ENCODE measurements around the gene PLA2G10. TPM values are rescaled to one million over a fixed set of nuclear protein-coding genes. Genes with fewer than 3 reads are reported as not detected.

The PLA2G10 gene
- total RNA-seq, 1 experiment from 2014 or later, result 0.22 TPM

GRCh38 chr16:14629919-14630619 lies 64.0 kb downstream of the PLA2G10 start, which contains the start of gene PARN:
TSS of gene PARN (minus strand) at chr16:14630260. CDS start at chr16:14630125, 135 bp downstream.
- Histone ChIP-seq H2AFZ (ENCODE audit: low read length) (peak within 1 kb of the TSS; percentile 84), H3K27ac (ENCODE audit: low read length) (peak within 1 kb of the TSS; percentile 68), H3K79me2 (ENCODE audit: low read length) (peaks cover 50% of the 10 kb centered on the region), H3K9me3 (ENCODE audit: low read length) (no peaks in the 10 kb centered on the region), H4K20me1 (ENCODE audit: low read length) (peaks cover 9% of the 10 kb centered on the region; the same call in 1 of the 2 replicates), H3K4me2 (ENCODE audit: low read length) (peak within 1 kb of the TSS; percentile 81), H3F3A (ENCODE audit: low read length, unreplicated experiment) (peaks cover 4% of the 10 kb centered on the region), H3K9ac (ENCODE audit: low read length) (peak within 1 kb of the TSS; percentile 95), H3K9me2 (replicated peaks; ENCODE audit: low read length) (no peaks in the 10 kb centered on the region), H3K4me1 (ENCODE audit: insufficient read depth, low read length) (peaks cover 25% of the 10 kb centered on the region), H3K36me3 (ENCODE audit: low read depth, low read length) (peaks cover 6% of the 10 kb centered on the region), H3K4me3 (ENCODE audit: low read length) (peak within 1 kb of the TSS; percentile 84), H3K27me3 (ENCODE audit: low read length) (no peaks in the 10 kb centered on the region)
- POLR2A ChIA-PET (ENCODE audit: unreplicated experiment), result no interaction called here
- TF ChIP-seq EZH2 (IDR thresholded peaks at IDR 0.05; ENCODE audit: low read length, unreplicated experiment), result no peak
- TF ChIP-seq EZH2phosphoT487 (IDR thresholded peaks at IDR 0.05; ENCODE audit: borderline replicate concordance, low read length), result no peak
- no peak for TF ChIP-seq CTCF (conservative IDR thresholded peaks at IDR 0.05; ENCODE audit: low read depth, low read length)
- ATAC-seq (peak; percentile 63), DNase-seq (peak; percentile 93)
- no TSS peak for BruUV-seq (replicated peaks)
- CTCF ChIA-PET, result no interaction called here
- intact Hi-C loops (cut with micrococcal nuclease), result no loop called here

- H3K79me2 ChIP-seq (ENCODE audit: low read length), result peaks cover 45% of the 10 kb centered on the region
- TF ChIP-seq EZH2 (IDR thresholded peaks at IDR 0.05; ENCODE audit: low read length, unreplicated experiment) (no peak), CTCF (conservative IDR thresholded peaks at IDR 0.05; ENCODE audit: low read depth, low read length) (no peak), EZH2phosphoT487 (IDR thresholded peaks at IDR 0.05; ENCODE audit: borderline replicate concordance, low read length) (no peak)
- peaks cover 6% of the 10 kb centered on the region for H3K36me3 ChIP-seq (ENCODE audit: low read depth, low read length)
- H3K27ac ChIP-seq (ENCODE audit: low read length), result 0 out of 2 replicates have a peak overlapping the region, but pooled peaks have one; percentile 26
- H3K9me3 ChIP-seq (ENCODE audit: low read length), result no peaks in the 10 kb centered on the region
- H3K27me3 ChIP-seq (ENCODE audit: low read length), result no peaks in the 10 kb centered on the region
- BruUV-seq (replicated peaks), result no TSS peak
- H3K4me2 ChIP-seq (ENCODE audit: low read length), result peak overlapping the region; percentile 81
- H3K4me1 ChIP-seq (ENCODE audit: insufficient read depth, low read length), result peaks cover 22% of the 10 kb centered on the region
- no peaks in the 10 kb centered on the region for H3K9me2 ChIP-seq (replicated peaks; ENCODE audit: low read length)
- peaks cover 4% of the 10 kb centered on the region for H3F3A ChIP-seq (ENCODE audit: low read length, unreplicated experiment)
- CTCF ChIA-PET, result no interaction called here
- peak; percentile 2; the same call in 1 of the 2 replicates for ATAC-seq
- peak overlapping the region; percentile 95 for H3K9ac ChIP-seq (ENCODE audit: low read length)
- DNase-seq, result no peak
- H4K20me1 ChIP-seq (ENCODE audit: low read length), result peaks cover 4% of the 10 kb centered on the region; the same call in 1 of the 2 replicates
- H3K4me3 ChIP-seq (ENCODE audit: low read length), result peak overlapping the region; percentile 84
- POLR2A ChIA-PET (ENCODE audit: unreplicated experiment), result no interaction called here
- intact Hi-C loops (cut with micrococcal nuclease), result no loop called here
- H2AFZ ChIP-seq (ENCODE audit: low read length), result peak overlapping the region; percentile 75
Observed at GRCh38 chr16:14629612-14629918, 64.5 kb downstream of the PLA2G10 start.

Data from PC-3 (cell line).